B cell (primary cell): Measurements from ENCODE around the gene NOXA1. TPM values are rescaled to one million over a fixed set of nuclear protein-coding genes. Genes with fewer than 3 reads are reported as not detected.

Experiments
- ATAC-seq: fragments of 200-7000 bp; cut with Tn5 transposase; one replicate; pipeline ENCODE4 v1.10.0; 2021; ENCODE audit warnings: low read depth, mild to moderate bottlenecking, moderate number of reproducible peaks, moderate library complexity
- CTCF ChIA-PET: fragments of 350-600 bp; sonication (Branson Sonifier 250); formaldehyde crosslinking; loops from one replicate; lab custom pipeline; 2021; ENCODE audit warnings: antibody characterized with exemption, inconsistent platforms; lab: Charles Lee
- POLR2A ChIA-PET: fragments of 350-600 bp; sonication (Branson Sonifier 250); formaldehyde crosslinking; loops from one replicate; lab custom pipeline; 2021; ENCODE audit warnings: antibody characterized with exemption; lab: Charles Lee
- DNase-seq: peaks from one replicate; pipeline ENCODE4 v3.0.0; 2013
- H2AFZ ChIP-seq: 2 replicates; pipeline ENCODE4 v1.6.1; 2012; ENCODE audit warnings: mild to moderate bottlenecking, low read depth, low read length; ENCODE audit not compliant: insufficient read depth, poor library complexity, severe bottlenecking
- H3K27ac ChIP-seq, 2 donors: 1 replicate in 1 of 2; 2 replicates in 1 of 2; pipeline ENCODE4 v1.5.1; 2012 to 2013; ENCODE audit warnings: low read length in 2 of 2, mild to moderate bottlenecking in 2 of 2, moderate library complexity in 1 of 2
- H3K27me3 ChIP-seq, 4 experiments: fragments of 200-600 bp in 1 of 4; sonication (generic) in 1 of 4; replicated peaks in 1 of 4; 1 replicate in 2 of 4; 2 replicates in 2 of 4; pipeline versions ENCODE4 v1.6.1 to v1.7.0; 2013 to 2016; ENCODE audit warnings: low read length in 3 of 4, mild to moderate bottlenecking in 2 of 4, mixed read lengths in 1 of 4, moderate library complexity in 1 of 4; ENCODE audit not compliant: insufficient read depth in 4 of 4, control insufficient read depth in 3 of 4; ENCODE audit errors: control extremely low read depth in 1 of 4
- H3K36me3 ChIP-seq, 2 experiments: replicated peaks in 1 of 2; 1 replicate in 1 of 2; 2 replicates in 1 of 2; pipeline versions ENCODE4 v1.6.1 to v1.7.1; 2013; ENCODE audit warnings: low read length in 1 of 2; ENCODE audit not compliant: insufficient read depth in 2 of 2, control insufficient read depth in 1 of 2; ENCODE audit errors: control extremely low read depth in 1 of 2, extremely low read depth in 1 of 2
- H3K4me1 ChIP-seq, 2 donors: fragments of 200-600 bp in 1 of 2; sonication (generic) in 1 of 2; 1 replicate in 1 of 2; 2 replicates in 1 of 2; pipeline versions ENCODE4 v1.5.1 to v1.6.1; 2013 to 2017; ENCODE audit warnings: low read length in 2 of 2; ENCODE audit not compliant: control insufficient read depth in 2 of 2, insufficient read depth in 2 of 2
- H3K4me2 ChIP-seq: replicated peaks from 2 replicates; pipeline ENCODE3; 2012; ENCODE audit warnings: mild to moderate bottlenecking, low read depth, low read length; ENCODE audit not compliant: poor library complexity, severe bottlenecking
- H3K4me3 ChIP-seq, 5 experiments: fragments of 200-600 bp in 1 of 5; sonication (generic) in 1 of 5; 1 replicate in 3 of 5; 2 replicates in 2 of 5; pipeline versions ENCODE4 v1.5.1 to v1.7.0; 2011 to 2016; ENCODE audit warnings: low read length in 4 of 5, mild to moderate bottlenecking in 4 of 5, low read depth in 2 of 5, control low read depth in 1 of 5, moderate library complexity in 1 of 5; ENCODE audit not compliant: insufficient read depth in 1 of 5; ENCODE audit errors: control extremely low read depth in 1 of 5, extremely low read depth in 1 of 5
- H3K79me2 ChIP-seq: fragments of 200-600 bp; sonication (generic); one replicate; pipeline ENCODE4 v1.6.0; 2016; ENCODE audit warnings: low read length; ENCODE audit not compliant: control insufficient read depth, insufficient read depth
- H3K9ac ChIP-seq: fragments of 200-600 bp; sonication (generic); 2 replicates; pipeline ENCODE4 v1.6.1; 2017; ENCODE audit warnings: mild to moderate bottlenecking, low read length, moderate library complexity
- H3K9me3 ChIP-seq, 3 donors: one replicate each; pipeline versions ENCODE4 v1.6.1 to v1.7.1; 2013; ENCODE audit warnings: low read length in 2 of 3; ENCODE audit not compliant: control insufficient read depth in 2 of 3, insufficient read depth in 1 of 3; ENCODE audit errors: control extremely low read depth in 1 of 3
- H4K20me1 ChIP-seq: 2 replicates; pipeline ENCODE4 v1.6.0; 2012; ENCODE audit warnings: mild to moderate bottlenecking, low read length; ENCODE audit not compliant: insufficient read depth, control insufficient read depth, poor library complexity, severe bottlenecking
- H3K27ac Mint-ChIP-seq: one replicate; pipeline ENCODE4 v1.8.0; 2021; ENCODE audit warnings: mixed read lengths
- H3K27me3 Mint-ChIP-seq: one replicate; pipeline ENCODE4 v1.8.0; 2021; ENCODE audit warnings: mixed read lengths
- H3K4me1 Mint-ChIP-seq: one replicate; pipeline ENCODE4 v1.8.0; 2021; ENCODE audit warnings: mixed read lengths
- H3K4me3 Mint-ChIP-seq: one replicate; pipeline ENCODE4 v1.8.0; 2021; ENCODE audit warnings: mixed read lengths
- H3K9me3 Mint-ChIP-seq: one replicate; pipeline ENCODE4 v1.8.0; 2022; ENCODE audit warnings: mixed read lengths; ENCODE audit not compliant: insufficient read depth
- CTCF ChIP-seq: fragments of 200-600 bp; IDR thresholded peaks from one replicate; pipeline ENCODE4 v1.8.0; 2022; ENCODE audit warnings: antibody characterized with exemption, mild to moderate bottlenecking
- EZH2 ChIP-seq: IDR thresholded peaks from 2 replicates; pipeline ENCODE4 v1.6.1; 2012; ENCODE audit warnings: borderline replicate concordance, low read depth, mild to moderate bottlenecking, moderate library complexity, low read length; ENCODE audit not compliant: insufficient read depth, poor library complexity, severe bottlenecking
- WGBS: methylation state at CpG from one replicate; pipeline ENCODE4 v1.1.5; 2013; ENCODE audit warnings: missing lambda C conversion rate; ENCODE audit not compliant: insufficient coverage; 5-methylcytosine and 5-hydroxymethylcytosine counted together
- intact Hi-C: fragments of 100-400 bp; cut with micrococcal nuclease; formaldehyde crosslinking; loops from one replicate; pipeline ENCODE4 v1.10.0; 2022
- polyA plus RNA-seq: library from polyadenylated mRNA; depleted of rRNA; stranded (reverse); fragments of >200 nt; gene quantifications from 2 replicates; pipeline ENCODE4 v1.2.3, GENCODE V29; 2012
- total RNA-seq, 2 donors: library from RNA; stranded (reverse); fragments of 120-200 nt in 1 of 2; gene quantifications; 1 replicate in 1 of 2; 2 replicates in 1 of 2; pipeline versions ENCODE4 v1.2.3 to v1.2.4, GENCODE V29; 2013 to 2022

The NOXA1 gene
- total and polyA plus RNA-seq, 2 donors (not counting 1 experiment from before 2014, with no cell fraction given) = 5.7 to 7.7 TPM

DNA sequence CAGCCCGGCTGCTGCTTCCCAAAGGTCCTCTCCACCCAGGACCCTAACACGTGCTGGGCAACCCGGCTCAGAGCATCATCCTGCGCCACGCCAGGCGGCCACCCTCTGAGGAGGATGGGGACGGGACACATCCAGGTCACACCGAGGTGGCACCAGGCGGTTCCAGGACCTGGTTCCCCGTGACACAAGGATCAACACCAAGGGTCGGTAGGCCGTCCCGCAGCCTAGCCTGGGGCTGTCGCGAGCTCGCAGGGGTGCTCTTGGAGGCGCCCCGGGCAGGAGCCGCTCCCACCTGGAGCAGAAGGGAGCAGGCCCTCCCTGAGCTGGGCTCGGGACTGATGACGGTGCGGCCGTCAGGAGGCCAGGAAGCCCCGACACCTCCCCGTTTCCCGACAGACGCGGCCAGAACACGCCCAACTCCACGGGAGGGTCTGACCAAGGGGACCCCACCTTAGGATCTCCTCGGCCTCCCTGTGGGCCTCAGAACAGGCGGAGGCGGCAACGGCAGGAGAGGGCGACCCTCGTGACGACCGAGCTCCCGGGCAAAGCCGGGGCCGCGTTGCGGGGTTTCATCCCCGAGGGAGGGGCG lies 6.5 kb upstream of the NOXA1 start:
- DNase-seq (no peak), ATAC-seq (no peak)
- H3K36me3 ChIP-seq = no peaks in the 10 kb centered on the region
- H2AFZ ChIP-seq = peak overlapping the region; percentile 52
- peaks cover 0 to 3% (median 0%) of the 10 kb centered on the region in 4 experiments for H3K27me3 ChIP-seq
- WGBS = 99% methylated on average over 45 of the region's 45 CpGs
- no peak for TF ChIP-seq CTCF
- no peak for TF ChIP-seq EZH2
- H3K4me1 Mint-ChIP-seq = peaks cover 11% of the 10 kb centered on the region
- H3K4me2 ChIP-seq = peak overlapping the region; percentile 73
- H3K4me3 ChIP-seq = peak overlapping the region in 3 of 5 experiments; percentile 48 to 56 (median 49)
- H3K79me2 ChIP-seq = peaks cover 44% of the 10 kb centered on the region
- H3K4me1 ChIP-seq = peaks cover 5 to 17% of the 10 kb centered on the region in 2 donors
- H3K9me3 ChIP-seq = no peaks in the 10 kb centered on the region
- H3K9ac ChIP-seq = no peak overlapping the region
- H3K27ac Mint-ChIP-seq = no peak overlapping the region
- no peak overlapping the region for H3K27ac ChIP-seq
- peaks cover 52% of the 10 kb centered on the region for H4K20me1 ChIP-seq
- intact Hi-C loops = no loop called here
- no peak overlapping the region for H3K4me3 Mint-ChIP-seq
- H3K27me3 Mint-ChIP-seq = no peaks in the 10 kb centered on the region
- CTCF ChIA-PET = no interaction called here
- POLR2A ChIA-PET = no interaction called here
- H3K9me3 Mint-ChIP-seq = no peaks in the 10 kb centered on the region

- DNase-seq = no peak
Measured at GRCh38 chr9:137417161-137418021, 5.8 kb upstream of the NOXA1 start.

More at GRCh38 chr9:137417161-137418021, 5.8 kb upstream of the NOXA1 start:
- WGBS = 78% methylated on average over 98 of the region's 99 CpGs
- Histone ChIP-seq H3K27me3 (no peaks in the 10 kb centered on the region), H4K20me1 (peaks cover 46% of the 10 kb centered on the region), H3K4me2 (peak overlapping the region; percentile 73), H3K79me2 (peaks cover 44% of the 10 kb centered on the region), H3K9ac (peak overlapping the region; percentile 47), H2AFZ (peak overlapping the region; percentile 52), H3K4me3 (peak overlapping the region in 4 of 5 experiments; percentile 15 to 56 (median 48)), H3K27ac (no peak overlapping the region), H3K4me1 (peaks cover 8 to 17% of the 10 kb centered on the region in 2 donors), H3K9me3 (no peaks in the 10 kb centered on the region), H3K36me3 (no peaks in the 10 kb centered on the region)
- Mint-ChIP-seq H3K27ac (no peak overlapping the region), H3K9me3 (no peaks in the 10 kb centered on the region), H3K27me3 (no peaks in the 10 kb centered on the region), H3K4me3 (peak overlapping the region; percentile 39), H3K4me1 (peaks cover 12% of the 10 kb centered on the region)
- ChIA-PET POLR2A (no interaction called here), CTCF (no interaction called here)
- intact Hi-C loops = no loop called here
- TF ChIP-seq EZH2 = no peak
- TF ChIP-seq CTCF = no peak
- no peak for ATAC-seq
